Mesenchymal stem cell (in vitro differentiated cells and primary cell): Measurements from ENCODE around the gene TMF1.

Experiments
- DNase-seq: peaks from one replicate; pipeline ENCODE4 v3.0.0-alpha.2; 2013
- H2AFZ ChIP-seq: one replicate; pipeline ENCODE4 v1.6.1; 2013; ENCODE audit warnings: low read depth, mild to moderate bottlenecking, control low read depth, inconsistent platforms, low read length, moderate library complexity
- H2AK5ac ChIP-seq: 2 replicates; pipeline ENCODE4 v1.6.1; 2013; ENCODE audit warnings: low read length, moderate library complexity, mild to moderate bottlenecking, inconsistent platforms; ENCODE audit not compliant: severe bottlenecking
- H2BK120ac ChIP-seq: one replicate; pipeline ENCODE4 v1.6.1; 2013; ENCODE audit warnings: low read depth, mild to moderate bottlenecking, inconsistent platforms, low read length, moderate library complexity
- H2BK12ac ChIP-seq, 2 experiments: one replicate each; pipeline ENCODE4 v1.6.1; 2013; ENCODE audit warnings: inconsistent platforms in 2 of 2, low read length in 2 of 2, mild to moderate bottlenecking in 2 of 2, moderate library complexity in 2 of 2, control low read depth in 1 of 2
- H2BK15ac ChIP-seq: one replicate; pipeline ENCODE4 v1.6.1; 2013; ENCODE audit warnings: mild to moderate bottlenecking, low read depth, inconsistent platforms; ENCODE audit not compliant: poor library complexity, severe bottlenecking
- H2BK5ac ChIP-seq: 2 replicates; pipeline ENCODE4 v1.6.1; 2013; ENCODE audit warnings: low read depth, mild to moderate bottlenecking, low read length, control low read depth, inconsistent platforms; ENCODE audit not compliant: poor library complexity, severe bottlenecking
- H3K14ac ChIP-seq, 2 experiments: one replicate each; pipeline ENCODE4 v1.6.1; 2013; ENCODE audit warnings: inconsistent platforms in 2 of 2, low read length in 2 of 2, control low read depth in 1 of 2, mild to moderate bottlenecking in 1 of 2, moderate library complexity in 1 of 2
- H3K18ac ChIP-seq, 2 experiments: one replicate each; pipeline ENCODE4 v1.6.1; 2013; ENCODE audit warnings: inconsistent platforms in 2 of 2, low read length in 2 of 2, control low read depth in 1 of 2, low read depth in 1 of 2, mild to moderate bottlenecking in 1 of 2
- H3K23ac ChIP-seq, 2 experiments: one replicate each; pipeline ENCODE4 v1.6.1; 2013; ENCODE audit warnings: inconsistent platforms in 2 of 2, low read length in 2 of 2, mild to moderate bottlenecking in 2 of 2, moderate library complexity in 2 of 2, control low read depth in 1 of 2
- H3K27ac ChIP-seq: 2 replicates; pipeline ENCODE4 v1.5.1; 2013; ENCODE audit warnings: mild to moderate bottlenecking, moderate library complexity, low read length, control low read depth, inconsistent platforms; ENCODE audit not compliant: poor library complexity, severe bottlenecking
- H3K27me3 ChIP-seq, 2 experiments: 2 replicates each; pipeline versions ENCODE4 v1.6.1 to v1.7.0; 2013; ENCODE audit warnings: low read length in 2 of 2, mild to moderate bottlenecking in 2 of 2, moderate library complexity in 2 of 2, control low read depth in 1 of 2, inconsistent platforms in 1 of 2; ENCODE audit not compliant: control insufficient read depth in 1 of 2, insufficient read depth in 1 of 2
- H3K36me3 ChIP-seq, 2 experiments: 2 replicates each; pipeline versions ENCODE4 v1.6.1 to v1.7.0; 2013; ENCODE audit warnings: low read length in 2 of 2, control low read depth in 1 of 2, inconsistent platforms in 1 of 2, low read depth in 1 of 2, mild to moderate bottlenecking in 1 of 2; ENCODE audit not compliant: insufficient read depth in 2 of 2, control insufficient read depth in 1 of 2
- H3K4ac ChIP-seq, 2 experiments: one replicate each; pipeline ENCODE4 v1.6.1; 2013; ENCODE audit warnings: inconsistent platforms in 2 of 2, low read length in 2 of 2, mild to moderate bottlenecking in 2 of 2, moderate library complexity in 2 of 2, control low read depth in 1 of 2, low read depth in 1 of 2
- H3K4me1 ChIP-seq: 2 replicates; pipeline ENCODE4 v1.6.1; 2013; ENCODE audit warnings: low read depth, low read length, control low read depth; ENCODE audit not compliant: control insufficient read depth, insufficient read depth
- H3K4me2 ChIP-seq: 2 replicates; pipeline ENCODE4 v1.6.1; 2013; ENCODE audit warnings: low read length, mild to moderate bottlenecking, inconsistent platforms; ENCODE audit not compliant: poor library complexity, severe bottlenecking
- H3K4me3 ChIP-seq, 2 experiments: 2 replicates each; pipeline versions ENCODE4 v1.5.1 to v1.7.0; 2013; ENCODE audit warnings: low read length in 2 of 2, mild to moderate bottlenecking in 2 of 2, control low read depth in 1 of 2, low read depth in 1 of 2; ENCODE audit not compliant: insufficient read depth in 1 of 2
- H3K79me1 ChIP-seq: replicated peaks from 2 replicates; pipeline ENCODE4 v1.6.1; 2013; ENCODE audit warnings: mild to moderate bottlenecking, control low read depth, low read length, inconsistent platforms; ENCODE audit not compliant: poor library complexity, severe bottlenecking
- H3K9ac ChIP-seq: 2 replicates; pipeline ENCODE4 v1.7.0; 2013; ENCODE audit warnings: mild to moderate bottlenecking, low read length, moderate library complexity
- H3K9me3 ChIP-seq: 2 replicates; pipeline ENCODE4 v1.7.0; 2013; ENCODE audit warnings: mild to moderate bottlenecking, low read length; ENCODE audit not compliant: control insufficient read depth
- H4K8ac ChIP-seq: one replicate; pipeline ENCODE4 v1.6.1; 2013; ENCODE audit warnings: inconsistent platforms, mild to moderate bottlenecking, low read length, moderate library complexity
- H4K91ac ChIP-seq: one replicate; pipeline ENCODE4 v1.6.1; 2013; ENCODE audit warnings: mild to moderate bottlenecking, low read length, inconsistent platforms
- WGBS: methylation state at CpG from one replicate; pipeline ENCODE4 v1.1.7; 2013; ENCODE audit warnings: mixed read lengths; 5-methylcytosine and 5-hydroxymethylcytosine counted together

TMF1 gene

DNA sequence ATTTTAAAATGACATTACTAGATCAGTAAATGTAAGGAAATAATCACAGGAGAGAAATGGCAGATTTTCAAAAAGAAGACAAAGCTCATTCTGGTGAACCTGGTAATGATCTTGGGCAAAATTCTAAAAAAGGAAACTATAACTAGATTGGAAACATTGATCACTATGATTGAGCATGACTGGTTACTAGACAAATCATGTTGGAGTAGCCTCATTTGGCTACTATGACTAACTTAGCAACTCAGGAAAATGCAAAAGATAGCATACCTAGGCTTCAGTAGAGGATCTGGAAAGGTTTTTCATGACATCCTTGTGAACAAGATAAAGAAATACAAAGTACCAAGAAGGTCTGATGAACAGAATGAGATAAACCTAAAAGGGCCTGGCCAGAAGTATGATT is 7.6 kb upstream of the TMF1 start:
- H3K4me3 ChIP-seq: no peak overlapping the region
- no peak overlapping the region for H3K27ac ChIP-seq
- H3K23ac ChIP-seq: no peak overlapping the region
- H3K9ac ChIP-seq: no peak overlapping the region
- no peaks in the 10 kb centered on the region for H3K4me1 ChIP-seq
- H4K91ac ChIP-seq: no peak overlapping the region
- no peak overlapping the region for H2BK15ac ChIP-seq
- no peak overlapping the region for H4K8ac ChIP-seq
- peaks cover 9% of the 10 kb centered on the region for H3K79me1 ChIP-seq
- no peaks in the 10 kb centered on the region for H3K27me3 ChIP-seq
- H2AFZ ChIP-seq: no peak overlapping the region
- H3K36me3 ChIP-seq: peaks cover 13 to 95% of the 10 kb centered on the region in 2 experiments
- no peaks in the 10 kb centered on the region for H3K9me3 ChIP-seq
- no peak overlapping the region for H2BK12ac ChIP-seq
- no peak overlapping the region for H2BK5ac ChIP-seq
- H3K18ac ChIP-seq: no peak overlapping the region
- no peak overlapping the region for H2BK120ac ChIP-seq
- no peak overlapping the region for H3K4me2 ChIP-seq
- no peak overlapping the region for H2AK5ac ChIP-seq
- DNase-seq: no peak
- H3K14ac ChIP-seq: no peak overlapping the region
- no peak overlapping the region for H3K4ac ChIP-seq

DNA sequence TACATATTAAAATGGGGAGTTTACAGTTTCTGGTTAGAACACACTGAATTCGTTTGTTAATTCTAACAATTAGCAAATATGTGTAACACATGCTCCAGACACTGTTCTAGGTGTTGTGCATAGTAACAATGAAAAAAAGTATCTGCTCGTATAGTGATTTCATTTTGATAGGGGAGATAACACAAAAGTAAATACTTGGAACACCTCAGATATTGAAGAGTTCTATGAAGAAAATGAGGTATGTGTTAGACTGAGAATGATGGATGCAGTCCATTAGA is 6.8 kb upstream of the TMF1 start:
- Histone ChIP-seq H2BK12ac (no peak overlapping the region), H2AK5ac (no peak overlapping the region), H3K4me2 (no peak overlapping the region), H3K23ac (no peak overlapping the region), H2BK120ac (no peak overlapping the region), H3K79me1 (peaks cover 9% of the 10 kb centered on the region), H3K14ac (no peak overlapping the region), H2AFZ (no peak overlapping the region), H3K4me3 (no peak overlapping the region), H3K4me1 (no peaks in the 10 kb centered on the region), H3K9me3 (no peaks in the 10 kb centered on the region), H2BK15ac (no peak overlapping the region), H2BK5ac (no peak overlapping the region), H3K4ac (no peak overlapping the region), H3K36me3 (peaks cover 13 to 93% of the 10 kb centered on the region in 2 experiments), H3K9ac (no peak overlapping the region), H3K27me3 (no peaks in the 10 kb centered on the region), H4K8ac (no peak overlapping the region), H3K18ac (no peak overlapping the region), H3K27ac (no peak overlapping the region), H4K91ac (no peak overlapping the region)
- DNase-seq: no peak
- WGBS: 98% methylated on average over 1 of the region's 2 CpGs

DNA sequence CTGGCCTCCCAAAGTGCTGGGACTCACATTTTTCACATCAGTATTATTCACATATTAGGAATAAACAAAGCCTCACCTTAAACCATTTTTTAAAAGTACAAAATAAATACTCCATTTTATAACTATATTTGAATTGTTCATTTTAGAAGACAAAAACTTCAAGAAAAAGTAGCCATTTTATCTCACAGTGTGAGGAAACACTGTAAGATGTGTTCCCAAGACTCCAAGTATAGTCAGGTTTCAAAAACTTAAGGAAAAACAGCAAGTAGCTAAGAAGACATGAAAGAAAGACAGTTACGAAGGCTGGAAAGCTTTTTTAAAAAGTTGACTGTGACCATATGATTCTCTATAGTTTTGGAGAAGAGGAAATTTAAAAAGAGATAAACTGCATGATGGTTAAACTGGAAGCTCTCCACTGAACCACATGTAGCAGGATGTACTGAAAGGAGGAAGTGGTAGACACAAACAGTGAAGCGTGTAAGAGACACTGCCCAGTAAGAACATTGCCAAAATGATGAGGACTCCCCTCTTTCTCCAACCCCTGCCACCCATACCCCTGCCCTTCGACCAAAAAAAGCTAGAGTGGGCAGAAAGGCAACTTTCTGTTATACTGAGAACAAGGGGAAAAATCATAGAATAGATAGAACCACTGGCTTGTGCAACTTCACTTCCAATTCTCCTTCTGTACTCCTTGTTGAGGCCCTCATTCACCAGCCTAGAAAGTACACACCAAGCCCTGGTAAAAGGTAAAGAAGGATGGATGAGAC is 6.2 kb upstream of the TMF1 start:
- Histone ChIP-seq H3K4ac (no peak overlapping the region), H3K4me2 (no peak overlapping the region), H3K4me1 (no peaks in the 10 kb centered on the region), H2BK5ac (no peak overlapping the region), H3K23ac (no peak overlapping the region), H3K18ac (no peak overlapping the region), H4K91ac (no peak overlapping the region), H3K27me3 (no peaks in the 10 kb centered on the region), H3K36me3 (peaks cover 13 to 93% of the 10 kb centered on the region in 2 experiments), H3K79me1 (peaks cover 8% of the 10 kb centered on the region), H3K9me3 (no peaks in the 10 kb centered on the region), H2BK120ac (no peak overlapping the region), H3K4me3 (no peak overlapping the region), H2AK5ac (no peak overlapping the region), H2AFZ (no peak overlapping the region), H4K8ac (peak overlapping the region; percentile 54), H3K27ac (no peak overlapping the region), H3K9ac (no peak overlapping the region), H3K14ac (no peak overlapping the region), H2BK15ac (no peak overlapping the region), H2BK12ac (no peak overlapping the region)
- 98% methylated on average over 1 of the region's 3 CpGs for WGBS
- no peak for DNase-seq

DNA sequence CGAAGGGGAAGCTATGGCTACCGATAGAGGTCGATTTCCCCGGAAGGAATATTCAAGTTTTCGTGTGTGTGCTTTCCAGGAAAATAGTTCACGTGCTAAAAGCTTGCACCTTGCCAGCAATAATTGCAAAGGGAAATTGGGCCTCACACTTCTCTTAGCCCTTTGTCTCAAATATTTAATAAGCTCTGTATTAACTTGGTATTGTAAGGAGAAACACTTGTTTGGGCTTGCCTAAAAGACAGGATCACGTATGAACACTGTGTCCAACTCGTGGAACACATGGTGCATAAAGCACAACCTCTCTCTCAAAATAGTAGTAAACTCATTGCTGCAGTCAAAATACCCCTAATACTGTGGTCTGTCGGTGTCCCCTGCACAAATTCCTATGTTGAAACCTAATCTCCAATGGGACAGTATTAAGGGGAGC is 352 bp upstream of the TMF1 start:
- H3K14ac ChIP-seq: no peak overlapping the region
- H2AFZ ChIP-seq: no peak overlapping the region
- H3K18ac ChIP-seq: peak overlapping the region in 1 of 2 experiments; percentile 46
- H3K9ac ChIP-seq: peak overlapping the region; percentile 96
- H4K8ac ChIP-seq: peak overlapping the region; percentile 38
- peaks cover 4% of the 10 kb centered on the region for H3K4me1 ChIP-seq
- H3K23ac ChIP-seq: no peak overlapping the region
- H3K27me3 ChIP-seq: no peaks in the 10 kb centered on the region
- WGBS: 3% methylated on average over 8 of the region's 9 CpGs
- H3K36me3 ChIP-seq: peaks cover 0 to 67% of the 10 kb centered on the region in 2 experiments
- no peak for DNase-seq
- H3K4me3 ChIP-seq: peak overlapping the region in 1 of 2 experiments; percentile 83
- peak overlapping the region; percentile 76 for H3K4me2 ChIP-seq
- H4K91ac ChIP-seq: no peak overlapping the region
- H3K27ac ChIP-seq: peak overlapping the region; percentile 90
- no peaks in the 10 kb centered on the region for H3K79me1 ChIP-seq
- peak overlapping the region; percentile 15 for H2BK5ac ChIP-seq
- no peaks in the 10 kb centered on the region for H3K9me3 ChIP-seq
- no peak overlapping the region for H2BK15ac ChIP-seq
- H2AK5ac ChIP-seq: peak overlapping the region; percentile 39
- H2BK120ac ChIP-seq: no peak overlapping the region
- peak overlapping the region in 1 of 2 experiments; percentile 69 for H3K4ac ChIP-seq
- no peak overlapping the region for H2BK12ac ChIP-seq
